GM18520 (cell line): ENCODE data around the gene MMP24OS.
"Not testable (repeated sequence)": the region's sequence is repeated elsewhere in the genome, so short reads cannot be mapped to it uniquely, and the experiment has no call there.

Source experiments
- ATAC-seq: cut with Tn5 transposase; IDR thresholded peaks from one replicate; pipeline ENCODE4 v1.9.1; 2021; ENCODE audit not compliant: unreplicated experiment

MMP24OS gene

DNA sequence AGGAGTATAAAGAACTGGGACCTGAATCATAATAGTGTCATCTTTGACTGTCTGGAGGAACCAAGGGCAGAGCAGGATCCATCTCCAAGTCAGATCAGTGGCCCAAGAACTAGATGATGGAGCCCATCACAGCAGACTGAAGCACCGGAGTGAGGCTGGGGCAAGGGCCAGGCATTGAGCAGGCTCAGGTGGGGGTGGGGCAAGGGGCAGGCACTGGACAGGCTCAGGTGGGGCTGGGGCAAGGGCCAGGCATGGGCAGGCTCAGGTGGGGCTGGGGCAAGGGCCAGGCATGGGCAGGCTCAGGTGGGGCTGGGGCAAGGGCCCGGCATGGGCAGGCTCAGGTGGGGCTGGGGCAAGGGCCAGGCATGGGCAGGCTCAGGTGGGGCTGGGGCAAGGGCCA lies 25.3 kb downstream of the MMP24OS start:
- ATAC-seq: not testable (repeated sequence)

DNA sequence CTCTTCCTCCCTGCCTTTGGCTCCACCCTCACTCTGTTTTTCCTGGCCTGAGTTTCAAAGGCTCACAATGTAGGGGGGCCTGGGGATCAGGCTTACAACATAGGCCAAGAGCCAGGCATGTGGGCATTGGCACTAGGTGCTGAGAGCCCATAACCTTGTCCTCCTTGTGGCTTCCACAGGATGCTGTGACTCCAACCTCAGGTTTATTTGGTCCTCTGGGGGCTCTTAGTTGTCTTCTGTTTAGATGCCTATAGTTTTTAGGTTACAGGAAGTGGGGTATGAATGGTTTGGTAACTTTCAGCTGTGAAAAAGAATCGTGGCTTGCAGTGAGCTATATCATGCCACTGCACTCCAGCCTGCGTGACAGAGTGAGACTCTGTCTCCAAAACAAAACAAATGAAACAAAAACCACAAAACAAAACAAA lies 25.9 kb downstream of the MMP24OS start:
- peak; percentile 84 for ATAC-seq

DNA sequence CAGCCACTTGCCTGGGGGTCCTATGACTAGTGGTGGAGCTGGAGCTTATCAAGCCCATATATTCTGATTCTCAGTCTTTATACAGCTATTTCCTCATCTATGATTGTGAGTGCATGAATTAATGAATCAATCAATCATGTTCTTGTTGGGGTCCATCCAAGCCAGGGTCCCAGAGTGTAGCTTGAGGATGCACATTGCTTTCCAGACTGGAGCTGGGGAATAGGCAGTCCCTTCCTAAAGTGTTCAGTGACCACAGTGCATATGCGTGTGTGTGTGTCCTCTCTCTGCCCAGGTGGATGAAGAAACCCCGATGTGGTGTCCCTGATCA lies 26.3 kb downstream of the MMP24OS start:
- no peak for ATAC-seq

DNA sequence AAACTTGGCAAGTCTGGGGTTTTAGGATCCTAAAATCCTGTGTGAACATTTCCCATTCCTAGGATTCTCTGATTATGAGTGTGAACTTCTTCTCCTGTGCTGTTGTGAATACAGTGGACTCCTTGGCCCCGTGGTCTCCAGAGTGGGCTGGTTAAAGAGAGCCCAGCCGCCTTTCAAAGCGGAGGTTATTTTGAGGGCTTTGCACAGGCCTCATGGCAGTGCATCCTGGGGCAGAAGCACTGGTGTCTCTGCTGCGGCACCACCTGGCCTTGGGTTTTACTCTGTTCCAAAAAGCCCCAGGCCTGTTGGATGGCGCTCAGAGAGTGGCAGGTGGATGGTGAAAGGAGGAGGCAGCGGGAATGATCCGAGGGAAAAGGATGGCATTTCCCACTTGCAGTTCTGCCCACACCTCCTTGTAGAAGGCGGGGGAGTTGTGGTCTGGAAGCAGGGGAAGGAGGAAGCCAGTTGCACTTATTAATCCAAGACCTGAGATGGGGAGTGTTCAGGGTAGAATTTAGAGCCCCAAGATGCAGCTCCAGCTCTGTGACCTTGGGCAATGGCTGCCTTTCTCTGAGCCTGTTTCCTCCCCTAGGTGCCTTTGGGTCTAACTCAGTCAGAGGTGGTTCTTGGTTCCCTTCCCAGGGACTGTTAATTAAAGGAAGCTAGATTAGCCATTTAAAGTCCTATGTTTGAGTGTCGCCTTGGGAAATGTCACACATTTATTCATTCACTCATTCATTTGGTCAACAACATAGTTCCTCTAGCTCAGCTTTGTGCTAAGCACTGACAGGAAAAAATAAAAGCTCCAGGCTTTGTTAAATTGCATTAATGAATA lies 29.1 kb downstream of the MMP24OS start:
- ATAC-seq: no peak

DNA sequence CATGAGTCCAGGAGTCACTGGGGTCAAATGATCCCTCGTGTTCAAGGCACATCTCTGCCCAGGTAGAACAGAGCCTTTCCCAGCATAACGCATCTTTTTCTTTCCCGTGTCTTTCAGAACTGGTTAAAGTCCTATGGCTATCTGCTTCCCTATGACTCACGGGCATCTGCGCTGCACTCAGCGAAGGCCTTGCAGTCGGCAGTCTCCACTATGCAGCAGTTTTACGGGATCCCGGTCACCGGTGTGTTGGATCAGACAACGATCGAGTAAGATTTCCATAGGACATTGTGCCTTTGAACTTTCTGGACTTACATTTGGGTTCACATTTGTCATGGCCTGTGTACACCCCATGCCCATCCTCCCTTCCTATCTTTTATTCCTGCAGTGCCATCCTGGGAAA lies 31.2 kb downstream of the MMP24OS start:
- ATAC-seq: no peak

DNA sequence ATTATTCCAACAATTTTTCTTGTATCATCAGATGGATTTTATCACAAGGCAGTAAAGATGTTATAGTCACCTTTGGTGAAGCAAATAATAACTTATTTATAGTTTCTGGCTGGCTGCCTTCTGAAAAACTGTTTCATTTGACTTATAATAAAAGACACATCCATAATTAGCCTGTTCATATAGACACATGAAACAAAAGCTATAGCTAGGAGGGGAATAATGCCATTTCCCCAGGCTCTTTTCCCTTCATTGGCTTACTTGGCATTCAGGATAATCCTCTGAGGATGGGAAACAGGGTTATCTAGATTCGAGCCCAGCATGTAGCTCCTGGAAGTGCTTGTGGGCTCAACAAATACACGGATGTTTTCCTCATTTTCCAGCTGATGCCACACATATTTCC lies 33.9 kb downstream of the MMP24OS start:
- no peak for ATAC-seq

DNA sequence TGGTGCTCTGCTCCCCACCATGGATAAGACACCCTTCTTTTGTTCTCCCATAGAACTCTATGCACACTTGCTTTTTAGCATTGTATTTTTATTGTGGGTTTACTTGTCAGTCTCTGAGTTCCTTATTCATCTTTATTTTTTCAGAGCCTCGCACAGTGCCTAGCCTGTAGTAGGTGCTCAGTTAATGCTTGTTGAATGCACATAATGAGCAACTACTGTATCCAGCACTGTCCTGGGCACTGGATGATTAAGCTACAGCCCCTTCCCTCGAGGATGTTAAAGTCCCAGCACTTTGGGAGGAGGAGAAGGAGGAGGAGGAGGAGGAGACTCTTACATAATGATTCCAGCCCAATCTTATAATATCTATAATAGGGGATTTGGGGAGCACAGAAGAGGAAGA lies 34.6 kb downstream of the MMP24OS start:
- no peak for ATAC-seq

DNA sequence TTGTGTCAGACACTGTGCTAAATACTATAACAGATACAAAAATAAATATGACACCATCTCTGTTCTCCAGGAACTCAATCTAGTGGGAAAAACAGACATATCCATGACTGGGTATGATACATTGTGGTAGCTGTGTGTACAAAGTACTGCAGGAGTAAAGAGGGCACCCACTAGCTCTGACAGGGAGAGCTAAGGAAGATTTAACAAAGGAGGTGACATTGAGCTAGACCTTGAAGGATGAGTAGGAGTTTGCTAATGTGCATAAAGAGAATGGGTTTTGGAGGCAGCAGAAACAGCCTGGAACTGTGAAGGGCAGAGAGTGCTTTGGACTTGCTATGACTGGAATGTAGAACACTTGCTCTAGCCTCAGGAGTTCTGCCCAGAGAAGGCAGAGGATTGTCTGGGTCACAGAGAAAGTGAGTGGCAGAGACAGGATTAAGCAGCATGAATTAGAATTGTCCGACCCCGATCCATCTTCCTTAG lies 37.1 kb downstream of the MMP24OS start:
- ATAC-seq: no peak

DNA sequence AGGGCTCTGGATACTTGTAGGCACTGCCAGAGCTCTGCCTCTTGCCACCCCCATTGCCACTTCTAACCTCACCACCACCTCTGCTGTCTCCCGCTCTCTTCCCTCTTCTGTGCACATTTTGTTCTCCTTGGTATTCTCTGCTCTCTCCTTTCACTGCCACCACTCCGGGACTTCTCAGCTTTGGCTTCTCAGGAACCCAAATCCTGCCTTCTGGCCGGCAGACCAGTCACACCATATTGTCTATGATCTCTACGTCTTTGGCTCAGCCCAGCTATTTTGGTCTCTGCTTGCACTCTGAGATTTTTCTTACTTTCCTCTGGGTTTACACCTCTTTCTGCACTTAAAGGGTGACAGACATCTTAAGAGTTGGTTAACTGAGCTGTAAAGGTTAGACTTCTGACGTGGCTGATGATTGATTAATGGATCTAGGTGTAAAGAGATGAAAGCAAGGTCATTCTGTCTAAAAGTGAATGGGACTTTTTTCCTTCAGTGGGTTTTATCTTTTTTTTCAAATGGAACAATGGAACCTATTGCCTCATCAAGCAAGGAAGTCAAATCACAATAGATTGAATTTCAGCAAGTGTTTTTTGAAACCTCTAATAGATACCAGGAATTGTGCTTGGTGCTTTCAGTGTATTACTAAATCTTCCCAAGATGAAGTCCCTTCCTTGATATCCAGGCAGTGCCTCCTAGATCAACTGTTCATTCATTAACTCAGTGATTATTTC lies 37.7 kb downstream of the MMP24OS start:
- no peak for ATAC-seq

DNA sequence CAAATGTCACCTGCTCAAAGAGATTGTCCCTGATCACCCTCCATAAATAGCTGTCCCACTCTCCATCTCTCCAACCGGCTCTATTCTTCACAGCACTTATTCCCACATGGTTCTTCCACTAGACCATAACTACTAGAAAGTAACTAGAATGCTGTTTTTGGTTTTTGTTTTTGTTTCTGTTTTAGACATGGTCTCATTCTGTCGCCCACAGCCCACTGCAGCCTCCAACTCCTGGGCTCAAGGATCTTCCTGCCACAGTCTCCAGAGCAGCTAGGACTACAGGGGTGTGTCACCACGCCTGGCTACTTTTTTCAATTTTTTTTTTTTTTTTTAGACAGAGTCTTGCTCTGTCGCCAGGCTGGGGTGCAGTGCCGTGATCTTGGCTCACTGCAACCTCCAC lies 39.2 kb downstream of the MMP24OS start:
- no peak for ATAC-seq

DNA sequence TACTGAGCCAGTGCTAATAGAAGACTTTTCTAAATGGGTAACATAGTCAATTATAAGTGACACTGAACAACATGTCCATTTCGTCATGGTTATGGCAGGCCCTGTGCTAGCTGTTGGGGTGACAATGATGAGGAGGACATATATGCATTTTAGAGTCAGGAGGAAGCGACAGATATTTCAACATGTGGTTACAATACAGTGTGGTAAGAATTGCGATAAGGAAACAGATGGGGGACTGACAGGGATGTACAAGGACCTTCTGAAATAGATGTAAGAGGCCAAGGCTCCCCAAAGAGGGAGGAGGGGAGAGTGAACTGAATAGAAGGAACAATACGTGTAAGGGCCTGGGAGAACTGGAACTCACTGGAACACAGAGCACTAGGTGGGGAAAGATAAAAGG lies 39.8 kb downstream of the MMP24OS start:
- ATAC-seq: no peak

DNA sequence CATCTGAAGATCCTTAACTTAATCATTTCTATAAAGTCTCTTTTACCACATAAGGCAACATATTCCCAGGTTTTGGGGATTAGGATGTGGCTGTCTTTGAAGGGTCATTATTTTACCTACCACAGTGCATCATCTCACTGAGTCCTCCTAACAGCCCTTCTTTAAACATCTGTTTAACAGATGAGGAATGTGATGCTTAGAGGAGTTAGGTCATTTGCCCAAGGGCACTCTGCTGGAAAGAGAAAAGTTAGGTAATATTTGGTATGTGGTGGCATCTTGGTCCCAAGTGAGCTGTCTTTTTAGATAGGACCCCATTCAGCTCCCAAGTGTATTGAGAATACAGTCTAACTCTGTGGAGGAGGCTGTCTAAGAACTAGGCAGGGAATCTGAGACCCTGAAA lies 40.4 kb downstream of the MMP24OS start:
- no peak for ATAC-seq

DNA sequence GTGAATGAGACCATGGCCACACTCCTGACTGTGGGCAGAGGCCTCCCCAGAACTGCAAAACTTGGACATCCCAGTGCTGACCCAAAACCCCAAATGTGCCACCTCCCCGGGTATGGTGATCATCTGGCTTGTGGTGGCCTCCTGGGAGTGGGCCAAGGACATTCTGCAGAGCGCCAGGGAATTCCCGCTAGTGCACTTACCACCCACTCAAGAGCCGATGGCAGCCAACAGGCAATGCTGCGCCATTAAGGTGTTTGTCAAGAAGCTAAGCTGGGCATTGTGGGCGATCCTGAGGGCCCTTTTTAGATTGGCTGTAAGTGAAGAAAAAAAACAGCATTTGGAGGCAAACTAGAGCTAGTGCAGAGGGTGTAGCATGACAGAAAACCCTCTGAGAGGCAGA lies 42.0 kb downstream of the MMP24OS start:
- ATAC-seq: no peak

DNA sequence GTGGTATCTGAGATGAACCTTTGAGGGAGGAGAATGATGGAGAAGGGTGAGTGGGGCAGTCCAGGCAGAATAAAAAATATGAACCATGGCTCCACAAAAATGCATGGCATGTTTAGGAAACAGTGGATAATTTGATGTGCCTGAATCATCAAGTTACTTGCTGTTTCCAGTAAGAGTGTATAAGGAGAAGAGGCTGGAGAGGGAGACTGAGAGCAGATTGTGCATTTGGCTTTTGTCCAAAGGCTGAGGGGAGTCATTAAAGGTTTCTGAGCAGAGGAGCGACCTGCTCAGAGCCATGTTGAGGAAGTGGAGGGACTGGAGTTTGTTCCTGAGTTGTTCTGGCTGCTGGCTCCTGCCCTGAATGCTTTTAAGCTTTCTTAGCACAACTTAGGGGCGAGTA lies 45.3 kb downstream of the MMP24OS start:
- ATAC-seq: no peak

DNA sequence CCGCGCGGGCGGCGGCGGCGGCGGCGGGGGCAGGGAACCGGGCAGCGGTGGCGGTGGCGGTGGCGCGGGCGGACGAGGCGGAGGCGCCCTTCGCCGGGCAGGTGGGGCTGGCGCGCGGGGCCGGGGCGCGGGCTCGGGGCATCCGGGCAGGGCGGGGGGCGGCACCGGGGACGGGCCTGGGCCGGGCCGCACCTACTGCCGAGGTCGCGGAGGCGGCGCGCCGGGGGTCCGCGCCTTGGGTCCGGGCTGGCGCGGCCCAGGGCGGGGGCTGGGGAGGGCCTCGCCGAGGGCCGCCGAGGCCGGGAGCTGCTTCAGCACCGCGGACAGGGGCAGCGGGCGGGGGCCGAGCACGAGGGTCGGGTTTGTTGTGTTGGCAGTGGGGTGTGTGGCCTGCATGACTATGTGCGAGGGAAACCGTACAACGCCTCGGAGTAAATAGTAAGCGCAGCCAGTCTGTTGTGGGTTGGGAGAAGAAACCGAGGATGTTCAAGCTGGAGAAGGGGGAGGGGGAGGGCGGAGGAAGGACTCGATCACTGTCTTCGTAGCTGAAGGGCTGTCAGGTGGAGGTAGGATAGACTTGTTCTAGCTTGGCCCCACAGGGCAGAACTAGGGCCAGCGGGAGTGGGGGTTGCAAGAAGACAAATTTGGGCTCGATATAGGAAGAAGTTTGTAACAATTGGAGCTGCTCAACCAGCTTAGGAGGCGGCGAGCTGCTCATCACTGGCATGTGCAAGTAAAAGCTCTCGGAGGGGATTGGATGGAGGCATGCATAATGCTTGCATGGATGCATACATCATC lies 50.8 kb downstream of the MMP24OS start:
- no peak for ATAC-seq
